Lower leg skin (tissue), 4 donors: ENCODE measurements around the gene IGIP. TPM values are rescaled to one million over a fixed set of nuclear protein-coding genes. Genes with fewer than 3 reads are reported as not detected.

Experiments used
- DNase-seq, 2 donors: peaks; one replicate each; pipeline ENCODE4 v3.0.0-alpha.2; 2019; ENCODE audit warnings: low spot score in 2 of 2
- H3K4me3 ChIP-seq: fragments of 200-600 bp; sonication (generic); 2 replicates; pipeline ENCODE4 v1.5.1; 2017; ENCODE audit warnings: mild to moderate bottlenecking, low read depth; ENCODE audit not compliant: poor library complexity, severe bottlenecking
- POLR2A ChIP-seq, 2 donors: fragments of 450-650 bp; IDR thresholded peaks; one replicate each; pipeline ENCODE4 v1.6.1; 2016 to 2017; ENCODE audit warnings: antibody characterized with exemption in 2 of 2, mild to moderate bottlenecking in 1 of 2, moderate library complexity in 1 of 2
- WGBS, 2 donors: methylation state at CpG; one replicate each; pipeline ENCODE4 v1.1.5; 2018; 5-methylcytosine and 5-hydroxymethylcytosine counted together
- intact Hi-C: fragments of 100-400 bp; cut with DNase I; formaldehyde crosslinking; loops from one replicate; pipeline ENCODE4 v1.15.0; 2023; ENCODE audit warnings: low total_unique reads
- total RNA-seq, 4 donors: library from RNA; depleted of rRNA; stranded (reverse); fragments of >200 nt; gene quantifications; one replicate each; pipeline ENCODE4 v1.1.0, GENCODE V29; 2016
- TF ChIP-seq, protein P1 (sequence below), 3 donors: fragments of 450-650 bp; IDR thresholded peaks; one replicate each; pipeline ENCODE4 v1.5.1; 2016; ENCODE audit warnings: antibody characterized with exemption in 3 of 3, mild to moderate bottlenecking in 3 of 3, moderate library complexity in 2 of 3

Gene IGIP
- total RNA-seq, 4 donors from 2014 or later, result 7.5 to 10.4 (median 8.0) TPM

DNA sequence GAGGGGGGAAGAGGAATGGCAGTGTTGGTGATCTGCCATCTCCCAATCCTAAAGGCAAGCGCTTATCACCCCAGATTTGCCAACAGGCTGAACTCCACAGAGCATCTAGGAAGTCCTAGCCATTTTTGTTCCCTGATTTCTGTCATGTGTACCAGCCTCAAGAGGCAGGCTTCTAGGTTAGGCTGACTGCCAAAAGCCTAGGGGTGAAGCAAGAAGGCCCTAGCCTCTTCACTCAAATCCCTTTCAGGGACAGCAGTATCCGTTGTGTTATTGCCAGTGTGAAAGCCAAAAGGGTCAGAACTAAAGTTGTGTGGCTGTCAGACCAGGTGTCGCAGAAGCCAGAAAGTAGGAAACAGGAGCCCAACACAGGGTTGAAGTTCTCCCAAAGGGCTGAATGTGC, 14.7 kb downstream of the IGIP start:
- TF ChIP-seq, protein P1, sequence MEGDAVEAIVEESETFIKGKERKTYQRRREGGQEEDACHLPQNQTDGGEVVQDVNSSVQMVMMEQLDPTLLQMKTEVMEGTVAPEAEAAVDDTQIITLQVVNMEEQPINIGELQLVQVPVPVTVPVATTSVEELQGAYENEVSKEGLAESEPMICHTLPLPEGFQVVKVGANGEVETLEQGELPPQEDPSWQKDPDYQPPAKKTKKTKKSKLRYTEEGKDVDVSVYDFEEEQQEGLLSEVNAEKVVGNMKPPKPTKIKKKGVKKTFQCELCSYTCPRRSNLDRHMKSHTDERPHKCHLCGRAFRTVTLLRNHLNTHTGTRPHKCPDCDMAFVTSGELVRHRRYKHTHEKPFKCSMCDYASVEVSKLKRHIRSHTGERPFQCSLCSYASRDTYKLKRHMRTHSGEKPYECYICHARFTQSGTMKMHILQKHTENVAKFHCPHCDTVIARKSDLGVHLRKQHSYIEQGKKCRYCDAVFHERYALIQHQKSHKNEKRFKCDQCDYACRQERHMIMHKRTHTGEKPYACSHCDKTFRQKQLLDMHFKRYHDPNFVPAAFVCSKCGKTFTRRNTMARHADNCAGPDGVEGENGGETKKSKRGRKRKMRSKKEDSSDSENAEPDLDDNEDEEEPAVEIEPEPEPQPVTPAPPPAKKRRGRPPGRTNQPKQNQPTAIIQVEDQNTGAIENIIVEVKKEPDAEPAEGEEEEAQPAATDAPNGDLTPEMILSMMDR (IDR thresholded peaks at IDR 0.05), result no peak
- no peak for TF ChIP-seq POLR2A (IDR thresholded peaks at IDR 0.05)
- no peak overlapping the region for H3K4me3 ChIP-seq
- intact Hi-C loops, result no loop called here
- 75 to 80% methylated on average over 3 of the region's 3 CpGs for WGBS, 2 donors
- peak in 1 of 2 donors; percentile 53 for DNase-seq

DNA sequence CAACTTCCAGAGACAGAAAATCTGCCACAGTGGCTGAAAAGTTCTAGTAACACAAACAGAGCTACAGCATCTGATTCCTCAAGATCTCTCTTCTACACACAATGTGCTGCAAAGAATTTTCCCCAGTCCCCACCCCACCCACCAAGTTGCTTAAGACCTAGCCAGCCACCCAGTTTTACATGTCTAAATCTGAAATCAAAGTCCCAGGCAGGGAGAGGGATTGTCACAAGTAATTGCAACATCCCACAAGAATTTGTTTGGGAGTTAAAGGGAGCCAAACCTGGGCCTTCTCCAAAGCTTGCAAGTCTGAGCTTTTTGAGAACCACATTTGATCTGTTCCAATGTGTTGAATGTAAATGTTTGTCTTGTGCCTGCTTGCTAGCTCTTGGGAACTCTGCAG, 15.5 kb downstream of the IGIP start:
- intact Hi-C loops, result no loop called here
- no peak for TF ChIP-seq POLR2A (IDR thresholded peaks at IDR 0.05)
- TF ChIP-seq, protein P1 (IDR thresholded peaks at IDR 0.05), result no peak
- no peak overlapping the region for H3K4me3 ChIP-seq
- DNase-seq, result peak; percentile 74 to 88

DNA sequence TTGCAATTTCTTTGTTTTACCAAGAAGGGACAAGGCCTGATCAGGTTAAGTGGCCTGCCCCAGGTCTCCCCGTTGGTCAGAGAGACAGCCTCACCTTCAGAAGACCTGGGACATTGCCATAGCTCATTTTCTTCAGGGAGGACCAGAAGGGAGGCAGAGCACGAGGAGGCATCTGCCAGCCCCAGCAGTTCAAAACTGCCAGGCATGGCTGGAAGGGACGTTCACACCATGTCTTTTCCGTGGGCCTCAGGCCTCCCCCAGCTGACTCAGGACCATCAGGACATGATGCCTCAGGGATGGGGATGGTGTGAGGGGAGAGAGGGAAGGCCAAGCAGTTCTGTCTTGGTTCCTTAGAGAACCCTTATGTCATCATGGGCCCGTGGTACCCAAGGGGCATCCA, 16.5 kb downstream of the IGIP start:
- no peak overlapping the region for H3K4me3 ChIP-seq
- WGBS, 2 donors, result 92 to 97% methylated on average over 5 of the region's 5 CpGs
- DNase-seq, result peak; percentile 7 to 60
- intact Hi-C loops, result no loop called here
- TF ChIP-seq, protein P1 (IDR thresholded peaks at IDR 0.05), result no peak
- no peak for TF ChIP-seq POLR2A (IDR thresholded peaks at IDR 0.05)

DNA sequence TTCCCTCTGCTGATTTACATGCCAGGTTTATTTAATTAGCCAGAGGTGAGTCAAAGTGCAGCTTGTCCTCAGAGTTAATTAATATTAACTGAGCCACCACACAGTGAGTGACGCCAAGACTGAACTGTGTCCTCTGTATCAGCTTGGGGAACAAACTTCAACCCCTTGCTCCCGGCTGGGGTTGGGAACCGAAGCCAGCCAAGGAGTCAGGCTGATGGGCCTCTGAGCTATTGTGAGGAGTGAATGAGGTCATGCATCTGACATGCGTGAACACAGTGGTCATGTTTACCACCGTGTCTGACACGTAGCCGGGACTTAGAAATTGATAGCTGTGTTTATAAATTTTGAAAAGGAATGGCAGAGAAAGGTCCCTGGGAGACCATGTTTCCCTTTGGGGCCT, 17.1 kb downstream of the IGIP start:
- no peak for TF ChIP-seq POLR2A (IDR thresholded peaks at IDR 0.05)
- TF ChIP-seq, protein P1 (IDR thresholded peaks at IDR 0.05), result no peak
- intact Hi-C loops, result no loop called here
- no peak overlapping the region for H3K4me3 ChIP-seq
- WGBS, 2 donors, result 85 to 92% methylated on average over 7 of the region's 7 CpGs
- DNase-seq, result peak in 1 of 2 donors; percentile 68

DNA sequence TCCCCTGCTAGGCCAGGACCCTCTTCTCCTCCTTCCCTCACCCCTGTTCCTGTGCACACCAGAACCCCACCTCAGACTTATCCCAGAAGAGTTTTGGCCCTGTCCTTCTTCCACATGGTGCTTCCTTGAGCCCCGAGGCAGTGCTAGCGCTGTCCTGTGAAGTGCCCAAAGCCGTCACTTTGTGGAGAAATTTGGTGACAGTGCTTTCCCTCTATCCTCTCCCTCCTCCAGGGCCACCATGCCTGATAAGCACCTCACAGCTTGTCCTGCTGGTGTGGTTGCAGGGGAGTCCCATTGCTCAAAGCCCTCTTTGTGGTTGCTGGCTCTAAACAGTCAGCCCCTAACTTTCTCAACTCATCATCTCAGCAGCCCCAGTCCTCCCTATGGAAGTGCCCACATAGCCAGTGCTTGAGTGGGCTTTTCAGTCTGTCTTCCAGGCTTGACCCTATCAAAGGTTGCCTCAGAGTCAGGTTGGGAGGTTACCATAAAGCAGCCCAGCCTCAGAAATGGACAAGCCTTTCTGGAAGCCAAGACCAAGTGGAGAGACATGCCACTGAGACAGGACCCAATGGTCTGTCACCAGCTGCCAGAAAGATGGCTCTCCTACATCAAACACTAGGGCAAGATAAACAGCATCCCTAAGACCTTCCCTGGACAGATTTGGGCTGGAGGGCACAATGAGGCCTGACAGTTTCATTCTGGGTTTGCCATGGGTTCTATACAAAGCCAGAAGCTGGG, 18.0 kb downstream of the IGIP start:
- intact Hi-C loops, result no loop called here
- WGBS, 2 donors, result 94 to 97% methylated on average over 3 of the region's 3 CpGs
- no peak overlapping the region for H3K4me3 ChIP-seq
- DNase-seq, result peak; percentile 11 to 74
- no peak for TF ChIP-seq POLR2A (IDR thresholded peaks at IDR 0.05)
- TF ChIP-seq, protein P1 (IDR thresholded peaks at IDR 0.05), result no peak

DNA sequence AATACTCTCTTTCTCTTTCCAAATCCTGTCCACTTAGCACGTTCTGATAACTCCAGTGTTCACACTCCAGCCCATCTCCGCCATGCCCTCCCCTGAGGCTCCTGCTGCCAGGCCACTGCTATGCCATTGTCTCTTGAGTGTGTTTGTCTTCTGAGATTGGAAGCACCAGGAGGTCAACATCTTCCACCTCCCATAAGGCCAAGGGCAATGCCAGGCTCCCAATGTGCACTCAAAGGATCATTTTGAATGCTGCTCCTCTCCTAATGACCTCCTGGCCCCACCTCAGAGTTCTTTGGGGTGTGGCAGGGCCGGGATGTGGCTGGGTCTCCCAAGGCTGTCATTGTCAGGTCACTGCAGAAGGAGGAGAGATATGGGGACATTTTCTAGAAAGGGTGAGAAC, 19.5 kb downstream of the IGIP start:
- peak; percentile 13 to 46 for DNase-seq
- intact Hi-C loops, result no loop called here
- no peak overlapping the region for H3K4me3 ChIP-seq
- 59 to 64% methylated on average over 3 of the region's 3 CpGs for WGBS, 2 donors
- TF ChIP-seq POLR2A (IDR thresholded peaks at IDR 0.05), result no peak
- TF ChIP-seq, protein P1 (IDR thresholded peaks at IDR 0.05), result no peak
